ENCODE measurements around the gene RPL13A. TPM values are rescaled to one million over a fixed set of nuclear protein-coding genes. Genes with fewer than 3 reads are reported as not detected.

RPL13A gene
- total and polyA plus RNA-seq, 2 of the 4 experiments (the other 2 are of a cell fraction), result 1,477 to 2,069 TPM

DNA sequence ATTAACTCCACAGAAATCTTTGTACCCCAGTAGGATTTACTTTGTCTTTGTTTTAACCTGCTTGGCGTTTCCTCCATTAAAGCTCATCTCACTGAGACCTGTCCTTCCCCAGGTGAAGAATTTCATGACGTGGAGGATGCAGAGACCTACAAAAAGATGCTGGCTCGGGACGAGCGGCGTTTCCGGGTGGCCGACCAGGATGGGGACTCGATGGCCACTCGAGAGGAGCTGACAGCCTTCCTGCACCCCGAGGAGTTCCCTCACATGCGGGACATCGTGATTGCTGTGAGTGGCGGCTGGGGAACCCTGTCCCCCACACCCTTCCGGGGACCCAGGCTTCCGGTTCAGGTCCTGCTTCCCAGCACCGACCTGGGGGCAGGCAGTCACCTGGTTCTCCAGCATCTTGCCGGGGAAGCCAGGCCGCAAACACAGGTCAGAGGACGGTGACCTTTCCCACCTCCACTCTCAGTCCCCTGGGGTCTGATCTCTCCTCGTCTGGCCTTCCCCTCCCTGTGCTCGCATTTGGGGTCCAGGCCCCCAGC, 49.6 kb downstream of the RPL13A start:
- H3K9ac ChIP-seq (ENCODE audit: low read depth, low read length), result no peak overlapping the region
- TF ChIP-seq MXI1 (IDR thresholded peaks at IDR 0.05; ENCODE audit: borderline replicate concordance, low read depth, low read length), result no peak
- TF ChIP-seq, protein P1, sequence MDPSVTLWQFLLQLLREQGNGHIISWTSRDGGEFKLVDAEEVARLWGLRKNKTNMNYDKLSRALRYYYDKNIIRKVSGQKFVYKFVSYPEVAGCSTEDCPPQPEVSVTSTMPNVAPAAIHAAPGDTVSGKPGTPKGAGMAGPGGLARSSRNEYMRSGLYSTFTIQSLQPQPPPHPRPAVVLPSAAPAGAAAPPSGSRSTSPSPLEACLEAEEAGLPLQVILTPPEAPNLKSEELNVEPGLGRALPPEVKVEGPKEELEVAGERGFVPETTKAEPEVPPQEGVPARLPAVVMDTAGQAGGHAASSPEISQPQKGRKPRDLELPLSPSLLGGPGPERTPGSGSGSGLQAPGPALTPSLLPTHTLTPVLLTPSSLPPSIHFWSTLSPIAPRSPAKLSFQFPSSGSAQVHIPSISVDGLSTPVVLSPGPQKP (IDR thresholded peaks at IDR 0.05; ENCODE audit: borderline replicate concordance, low read depth, low read length), result no peak
- TF ChIP-seq BHLHE40 (IDR thresholded peaks at IDR 0.05; ENCODE audit: low read depth, low read length), result no peak
- no peak for TF ChIP-seq RCOR1 (IDR thresholded peaks at IDR 0.05; ENCODE audit: insufficient replicate concordance, low read length)
- TF ChIP-seq FOS (IDR thresholded peaks at IDR 0.05; ENCODE audit: low read depth, low read length), result no peak
- no peak for TF ChIP-seq RFX5 (IDR thresholded peaks at IDR 0.05; ENCODE audit: low read depth, low read length)
- TF ChIP-seq POLR2A (IDR thresholded peaks at IDR 0.05; ENCODE audit: low read depth, low read length), result no peak
- peaks cover 16% of the 10 kb centered on the region for H3K36me3 ChIP-seq (ENCODE audit: control insufficient read depth, insufficient read depth, low read length)
- no peaks in the 10 kb centered on the region for H3K27me3 ChIP-seq (ENCODE audit: control insufficient read depth, insufficient read depth, low read length)
- H3K4ac ChIP-seq (ENCODE audit: low read depth, low read length), result no peak overlapping the region
- H3K4me3 ChIP-seq (ENCODE audit: insufficient read depth, low read depth, low read length), result no peak overlapping the region
- ATAC-seq (ENCODE audit: low read depth) (no peak), DNase-seq (no peak)
- H4K20me1 ChIP-seq (ENCODE audit: insufficient read depth, low read length), result peaks cover 4% of the 10 kb centered on the region
- H3K18ac ChIP-seq (ENCODE audit: low read depth, low read length), result no peak overlapping the region
- intact Hi-C loops (cut with micrococcal nuclease) (no loop called here), in situ Hi-C loops (cut with MboI; ENCODE audit: low sequenced_read_pairs) (no loop called here), dilution Hi-C loops (cut with HindIII; ENCODE audit: low sequenced_read_pairs, unreplicated experiment) (no loop called here)
- H3K4me2 ChIP-seq (ENCODE audit: low read depth, low read length), result no peak overlapping the region
- ChIA-PET CTCF (interaction anchor here (0.7 to 1.4 kb wide), 2 partner anchors 9 to 13 kb away, joined by 3 to 5 read pairs; no protein-coding TSS in a partner anchor), POLR2A (ENCODE audit: unreplicated experiment) (no interaction called here)
- no peak overlapping the region for H2AFZ ChIP-seq (replicated peaks; ENCODE audit: low read length, poor library complexity)
- WGBS, 2 experiments (ENCODE audit: extremely low coverage in 2 of 2, insufficient read length in 1 of 2), result 91% methylated on average over 15 of the region's 22 CpGs; no CpG with 5 or more reads in 1 of the 2 experiments
- H4K8ac ChIP-seq (ENCODE audit: low read depth in 2 of 2, low read length in 2 of 2), result no peak overlapping the region
- H3K9me3 ChIP-seq (ENCODE audit: control insufficient read depth, insufficient read depth, low read length), result no peaks in the 10 kb centered on the region
- H2BK15ac ChIP-seq (ENCODE audit: low read depth, low read length), result no peak overlapping the region
- H4K91ac ChIP-seq (ENCODE audit: insufficient read depth, low read depth, low read length), result no peak overlapping the region
- no peak overlapping the region for H3K14ac ChIP-seq (replicated peaks; ENCODE audit: low read depth, low read length)
- H4K5ac ChIP-seq (ENCODE audit: low read depth, low read length), result no peak overlapping the region
- no peak overlapping the region for H3K56ac ChIP-seq (ENCODE audit: extremely low read depth, insufficient read depth, low read length)
- peaks cover 4% of the 10 kb centered on the region for H3K4me1 ChIP-seq (ENCODE audit: control insufficient read depth, insufficient read depth, low read length)
- H3K79me1 ChIP-seq (ENCODE audit: low read depth in 1 of 2, low read length in 2 of 2), result peaks cover 5 to 11% of the 10 kb centered on the region in 2 experiments; a peak in 3 of 4 replicates
- H2BK20ac ChIP-seq (ENCODE audit: low read depth, low read length), result no peak overlapping the region
- H2AK5ac ChIP-seq (ENCODE audit: low read depth, low read length), result no peak overlapping the region
- no peak overlapping the region for H2BK5ac ChIP-seq (ENCODE audit: low read depth, low read length, poor library complexity, severe bottlenecking)
- no peak overlapping the region for H3K27ac ChIP-seq (ENCODE audit: insufficient read depth, low read length)
- BruUV-seq (replicated peaks), result no TSS peak
- 0 out of 2 replicates have a peak, but pooled peaks cover 3% of the 10 kb centered on the region for H3K9me1 ChIP-seq (ENCODE audit: insufficient read depth, low read length)
- H3K23ac ChIP-seq (ENCODE audit: low read depth, low read length), result no peak overlapping the region
- H2AK9ac ChIP-seq (replicated peaks; ENCODE audit: low read depth, low read length, poor library complexity), result no peak overlapping the region
- no peak overlapping the region for H2BK120ac ChIP-seq (ENCODE audit: low read depth, low read length)
